Sigmoid colon (tissue), 4 donors: ENCODE data around the gene PRKAR2B.

Experiments
- EP300 ChIP-seq, 4 donors: sonication (generic); formaldehyde crosslinking; IDR thresholded peaks; one replicate each; pipeline ENCODE4 v1.6.1; 2017; ENCODE audit warnings: antibody characterized with exemption in 4 of 4
- POLR2A ChIP-seq, 2 donors: fragments of 450-650 bp; IDR thresholded peaks; one replicate each; pipeline ENCODE4 v1.6.1; 2016; ENCODE audit warnings: antibody characterized with exemption in 2 of 2, mild to moderate bottlenecking in 2 of 2, moderate library complexity in 2 of 2
- TF ChIP-seq, protein P1 (sequence below), 4 experiments: fragments of 450-650 bp in 3 of 4; fragments of 200-600 bp in 1 of 4; IDR thresholded peaks; one replicate each; pipeline ENCODE4 v1.5.1; 2016 to 2019; ENCODE audit warnings: antibody characterized with exemption in 4 of 4, mild to moderate bottlenecking in 3 of 4, moderate library complexity in 2 of 4

DNA sequence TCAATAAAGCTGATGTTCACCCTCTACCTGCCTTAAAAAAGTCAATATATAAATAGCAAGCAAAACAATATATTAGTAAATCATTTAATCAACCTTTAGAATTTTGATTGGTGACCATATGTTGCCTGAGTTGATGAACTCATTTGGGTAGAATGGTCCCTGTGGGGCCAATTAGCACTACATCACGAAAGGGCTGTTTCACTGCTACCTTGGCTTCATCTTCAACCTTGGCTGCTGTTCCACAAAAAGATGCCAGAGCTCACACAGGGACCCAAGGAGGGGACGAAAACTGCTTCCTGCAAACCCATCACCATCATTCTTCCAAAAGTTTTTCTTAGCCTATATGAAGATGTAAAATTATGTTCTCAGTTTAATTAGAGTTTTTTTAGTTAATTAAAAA, 88.9 kb downstream of the PRKAR2B start:
- TF ChIP-seq, protein P1, sequence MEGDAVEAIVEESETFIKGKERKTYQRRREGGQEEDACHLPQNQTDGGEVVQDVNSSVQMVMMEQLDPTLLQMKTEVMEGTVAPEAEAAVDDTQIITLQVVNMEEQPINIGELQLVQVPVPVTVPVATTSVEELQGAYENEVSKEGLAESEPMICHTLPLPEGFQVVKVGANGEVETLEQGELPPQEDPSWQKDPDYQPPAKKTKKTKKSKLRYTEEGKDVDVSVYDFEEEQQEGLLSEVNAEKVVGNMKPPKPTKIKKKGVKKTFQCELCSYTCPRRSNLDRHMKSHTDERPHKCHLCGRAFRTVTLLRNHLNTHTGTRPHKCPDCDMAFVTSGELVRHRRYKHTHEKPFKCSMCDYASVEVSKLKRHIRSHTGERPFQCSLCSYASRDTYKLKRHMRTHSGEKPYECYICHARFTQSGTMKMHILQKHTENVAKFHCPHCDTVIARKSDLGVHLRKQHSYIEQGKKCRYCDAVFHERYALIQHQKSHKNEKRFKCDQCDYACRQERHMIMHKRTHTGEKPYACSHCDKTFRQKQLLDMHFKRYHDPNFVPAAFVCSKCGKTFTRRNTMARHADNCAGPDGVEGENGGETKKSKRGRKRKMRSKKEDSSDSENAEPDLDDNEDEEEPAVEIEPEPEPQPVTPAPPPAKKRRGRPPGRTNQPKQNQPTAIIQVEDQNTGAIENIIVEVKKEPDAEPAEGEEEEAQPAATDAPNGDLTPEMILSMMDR (IDR thresholded peaks at IDR 0.05), result no peak
- TF ChIP-seq EP300 (IDR thresholded peaks at IDR 0.05) (no peak), POLR2A (IDR thresholded peaks at IDR 0.05) (no peak)
